HG02885 (cell line): ENCODE results near the gene PSMC3IP.

Source experiments
- ATAC-seq: cut with Tn5 transposase; IDR thresholded peaks from one replicate; pipeline ENCODE4 v1.9.1; 2021; ENCODE audit warnings: mild to moderate bottlenecking; ENCODE audit not compliant: unreplicated experiment, poor library complexity

Gene PSMC3IP

DNA sequence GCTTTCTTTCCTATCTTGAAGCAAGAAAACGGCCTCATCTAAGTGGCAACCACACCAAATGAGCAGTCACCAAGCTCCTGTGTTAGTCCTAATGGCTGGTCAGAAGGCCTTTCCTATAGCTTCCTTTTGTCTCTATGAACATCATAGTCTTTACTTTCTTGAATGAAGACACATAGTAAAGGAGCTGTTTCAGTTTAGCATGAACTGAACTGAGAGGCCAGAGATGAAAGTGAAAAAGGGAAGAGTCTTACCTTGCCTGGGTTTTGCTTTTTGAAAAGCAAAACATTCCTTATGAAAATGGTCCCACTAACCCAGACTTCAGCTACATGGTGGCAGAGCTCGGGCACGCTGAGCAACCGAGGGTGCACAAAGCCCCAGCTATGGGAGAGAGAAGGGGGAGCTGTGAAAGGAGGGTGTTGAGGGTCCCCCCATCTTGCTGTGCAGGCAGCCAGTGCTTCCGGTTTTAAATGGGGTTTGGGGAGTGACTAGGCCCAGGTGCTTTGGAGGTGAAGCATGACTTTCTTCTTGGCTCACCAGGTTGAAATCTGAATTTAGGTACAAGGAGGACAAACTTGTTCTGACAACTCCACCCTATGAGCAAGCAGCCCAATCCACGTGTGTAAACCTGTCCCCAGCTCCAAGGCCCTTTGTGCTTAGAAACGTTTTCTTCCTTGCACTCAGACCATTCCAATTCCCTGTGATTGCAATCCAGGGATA lies 9.1 kb upstream of the PSMC3IP start:
- no peak for ATAC-seq

DNA sequence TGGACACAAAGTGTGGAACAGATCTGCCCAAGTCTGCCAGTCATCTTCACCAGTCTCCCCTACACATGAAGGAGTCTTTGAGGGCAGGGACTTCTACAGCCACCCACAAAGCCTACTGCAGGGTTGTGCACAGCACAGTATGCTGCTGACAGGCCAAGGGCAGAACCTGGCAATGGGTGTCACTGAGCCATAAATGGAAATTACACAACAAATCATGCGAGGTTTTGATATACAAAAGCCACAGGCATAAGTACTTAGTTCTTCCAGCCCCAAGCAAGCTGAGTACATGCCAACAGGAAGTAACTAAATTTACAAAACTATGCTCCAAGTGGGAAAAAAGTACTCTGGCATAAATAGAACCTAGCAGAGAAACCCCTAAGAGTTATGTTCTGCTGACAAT lies 7.8 kb upstream of the PSMC3IP start:
- ATAC-seq, result no peak

DNA sequence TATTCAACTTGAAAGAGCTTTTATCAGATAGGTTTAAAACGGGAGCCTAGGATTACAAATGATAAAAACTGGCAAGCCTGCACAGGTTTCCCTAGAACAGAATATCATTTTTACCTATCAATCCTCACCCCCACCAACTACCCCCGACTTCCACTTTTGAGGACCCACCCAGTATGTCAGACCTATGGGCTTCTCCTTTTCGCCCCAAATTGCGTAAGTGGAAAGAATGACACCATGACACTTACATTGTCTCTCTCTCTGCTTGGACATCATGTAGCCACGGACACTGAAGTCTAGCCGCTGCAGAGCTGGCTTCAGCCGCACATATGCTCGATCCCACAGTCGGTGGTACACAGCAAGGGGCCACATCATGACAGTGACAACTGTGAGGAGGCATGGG lies 7.4 kb upstream of the PSMC3IP start:
- no peak for ATAC-seq

DNA sequence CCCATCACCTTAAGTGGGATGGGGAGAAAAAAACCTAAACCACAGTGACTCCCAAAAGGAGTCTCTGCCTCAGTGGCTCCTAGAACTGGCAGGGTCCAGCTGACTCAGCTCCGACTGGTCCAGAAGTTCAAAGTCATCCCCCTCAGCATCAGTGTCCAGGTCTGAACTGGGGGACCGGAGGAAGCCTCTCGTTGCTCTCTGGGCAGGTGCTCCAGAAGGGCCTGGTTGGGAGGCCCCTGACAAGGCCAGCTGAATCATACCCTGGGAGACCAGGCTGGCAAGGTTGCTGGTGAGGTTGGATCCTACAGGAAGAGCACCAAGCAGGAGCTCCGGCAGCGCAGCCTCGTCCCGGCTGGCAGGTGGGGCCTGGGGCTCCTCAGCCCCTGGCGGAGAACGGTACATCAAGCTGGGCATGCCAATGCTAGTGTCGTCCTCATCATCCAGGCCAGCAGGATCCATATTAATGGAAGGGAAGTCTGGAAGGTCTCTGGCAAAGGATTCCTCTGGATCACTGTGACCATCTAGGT lies 4.3 kb upstream of the PSMC3IP start:
- ATAC-seq, result no peak

DNA sequence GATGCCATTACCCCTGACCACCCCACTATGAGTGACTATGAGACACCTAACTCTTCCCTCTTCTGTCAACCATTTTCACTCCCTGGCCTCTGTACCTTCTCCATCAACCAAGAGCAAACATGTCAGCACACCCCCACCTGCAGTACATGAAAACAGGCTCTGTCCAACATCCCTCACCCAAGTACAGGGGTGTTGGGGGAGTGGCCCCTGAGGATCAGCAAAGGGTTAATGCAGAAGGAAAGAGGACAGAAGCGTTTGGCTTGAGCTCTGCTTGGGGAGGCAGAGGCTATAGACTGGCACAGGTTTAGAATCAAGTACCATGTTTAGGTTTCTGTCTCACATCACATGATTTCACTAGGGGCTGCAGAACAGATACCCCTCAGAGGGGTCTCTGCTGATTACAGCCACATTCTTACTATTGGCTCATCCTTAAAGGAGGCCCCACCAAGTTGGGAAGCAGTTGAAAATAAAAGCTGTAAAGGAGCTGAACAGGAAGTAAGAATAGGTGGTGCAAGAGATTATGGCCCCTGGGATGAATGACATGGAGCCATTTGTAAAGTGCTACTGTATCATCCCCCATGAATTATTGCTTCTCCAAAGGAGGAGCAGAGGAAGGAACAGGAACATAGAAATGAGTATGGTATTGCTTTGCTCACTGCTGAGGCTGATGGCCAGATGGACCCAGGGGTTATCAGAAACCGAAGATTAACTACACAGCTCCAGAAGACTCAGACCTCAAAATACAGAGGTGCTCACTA lies 2.4 kb upstream of the PSMC3IP start:
- ATAC-seq, result no peak

DNA sequence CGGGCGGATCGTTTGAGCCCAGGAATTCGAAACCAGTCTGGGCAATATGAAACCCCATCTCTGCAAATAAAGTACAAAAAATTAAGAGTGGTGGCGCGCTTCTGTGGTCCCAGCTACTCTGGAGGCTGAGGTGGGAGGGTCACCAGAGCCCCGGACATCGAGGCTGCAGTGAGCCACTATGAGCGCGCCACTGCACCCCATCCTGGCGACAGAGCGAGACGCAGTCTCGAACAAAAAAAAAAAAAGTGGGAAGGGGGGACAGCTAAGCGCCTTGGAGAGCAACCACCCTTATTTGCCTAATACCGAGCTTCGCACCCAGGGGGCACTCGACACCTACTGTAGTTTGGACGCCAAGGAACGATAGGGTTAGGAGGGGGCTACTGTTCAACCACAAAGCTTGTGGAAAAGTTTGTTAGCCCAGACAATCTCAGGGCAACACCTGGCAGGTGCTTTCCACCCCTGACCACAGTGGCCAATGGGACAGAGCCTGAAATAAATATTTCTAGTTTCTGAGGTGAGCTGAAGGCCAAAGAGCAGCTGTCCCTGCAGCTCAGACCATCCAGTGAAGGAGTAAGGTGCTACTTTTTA lies 847 bp upstream of the PSMC3IP start:
- ATAC-seq, result peak; percentile 57

DNA sequence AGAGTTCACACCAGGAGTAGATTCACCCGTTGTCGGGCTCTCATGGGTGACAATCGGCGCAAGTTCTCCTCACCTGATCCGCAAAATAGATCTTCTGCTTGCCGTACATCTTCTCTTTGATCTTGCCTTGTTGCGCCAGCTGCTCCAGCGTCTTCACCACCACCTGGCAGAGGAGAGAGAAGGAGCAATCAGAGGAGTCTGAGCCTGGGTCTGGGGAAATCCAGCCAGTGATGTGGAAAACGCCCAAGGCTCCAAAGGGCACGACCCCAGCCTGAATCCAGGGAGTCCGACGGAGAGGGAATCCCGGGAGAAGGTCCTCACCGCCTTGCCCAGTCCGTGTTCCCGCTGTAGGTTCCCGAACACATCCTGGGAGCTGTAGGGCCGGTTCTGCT lies 393 bp downstream of the PSMC3IP start:
- ATAC-seq, result no peak

DNA sequence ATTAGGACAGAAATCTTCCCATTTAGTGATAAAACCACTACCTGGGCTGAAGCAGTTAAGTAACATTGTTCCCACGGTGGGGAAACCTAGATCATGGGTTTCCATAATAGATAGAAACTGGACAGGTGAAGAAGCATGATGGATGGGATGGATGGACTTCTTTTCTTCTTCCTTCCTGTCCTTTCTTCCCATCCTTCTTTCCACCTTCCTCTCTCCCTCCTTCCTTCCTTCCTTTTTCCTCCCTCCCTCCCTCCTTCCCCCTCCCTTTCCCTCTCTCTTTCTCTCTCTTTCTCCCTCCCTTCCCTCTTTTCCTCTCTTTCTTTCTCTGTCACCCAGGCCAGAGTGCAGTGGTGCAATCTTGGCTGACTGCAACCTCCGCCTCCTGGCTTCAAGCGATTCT lies 3.1 kb downstream of the PSMC3IP start:
- no peak for ATAC-seq

DNA sequence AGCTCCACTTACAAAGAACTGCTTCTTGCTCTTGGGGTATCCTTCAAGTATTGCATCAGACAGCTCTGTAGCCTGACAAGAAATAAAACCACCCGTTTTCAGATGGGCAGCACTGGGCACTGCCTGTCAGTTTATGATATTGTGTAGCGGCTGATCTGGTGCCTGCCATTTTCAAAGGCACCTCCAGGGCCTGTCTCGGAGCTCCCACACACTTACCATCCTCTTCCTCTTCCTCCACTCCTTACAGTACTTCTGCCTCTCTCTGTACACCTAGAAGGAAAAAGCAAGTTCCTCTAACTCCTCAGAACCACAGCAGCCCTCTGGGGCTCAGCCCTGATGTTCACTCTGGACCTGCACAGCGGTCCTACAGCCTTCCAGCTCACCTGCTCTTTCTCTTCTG lies 4.4 kb downstream of the PSMC3IP start:
- no peak for ATAC-seq

DNA sequence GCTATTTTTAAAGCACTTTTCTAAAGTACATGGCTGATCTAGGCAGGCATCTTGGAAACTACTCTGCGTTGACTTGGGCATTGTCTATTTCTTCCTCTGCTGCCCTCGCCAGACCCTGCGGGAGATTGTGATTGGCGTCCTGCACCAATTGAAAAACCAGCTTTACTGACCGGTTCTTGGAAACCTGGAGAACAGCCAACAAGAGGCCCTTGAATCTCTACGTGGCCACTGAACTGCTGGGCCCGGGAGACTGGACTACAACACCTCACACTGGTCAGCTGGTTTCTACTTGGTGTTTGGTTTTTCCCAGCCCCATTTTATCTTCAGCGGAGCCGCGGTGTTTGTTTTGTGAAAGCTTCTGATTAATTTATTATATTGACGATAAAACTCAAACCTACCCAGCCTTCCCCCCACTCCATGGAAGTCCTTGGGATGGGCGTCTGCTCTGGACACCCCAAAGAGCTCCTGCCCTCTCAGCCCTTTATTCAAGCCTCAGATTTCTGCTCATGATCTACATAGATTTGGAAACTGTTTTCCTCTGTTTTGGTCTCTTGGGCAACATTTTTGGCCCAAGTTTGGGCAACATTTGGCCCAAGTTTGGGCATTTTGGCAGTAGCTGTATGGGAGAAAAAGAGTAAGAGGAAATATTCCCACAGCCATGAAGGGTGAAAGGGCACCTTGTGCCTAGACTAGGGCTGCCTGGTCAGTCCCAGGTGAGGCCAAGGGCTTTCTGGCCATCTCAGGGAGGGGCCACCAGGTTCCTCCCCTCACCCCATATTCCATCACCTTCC lies 5.9 kb downstream of the PSMC3IP start:
- ATAC-seq, result no peak

DNA sequence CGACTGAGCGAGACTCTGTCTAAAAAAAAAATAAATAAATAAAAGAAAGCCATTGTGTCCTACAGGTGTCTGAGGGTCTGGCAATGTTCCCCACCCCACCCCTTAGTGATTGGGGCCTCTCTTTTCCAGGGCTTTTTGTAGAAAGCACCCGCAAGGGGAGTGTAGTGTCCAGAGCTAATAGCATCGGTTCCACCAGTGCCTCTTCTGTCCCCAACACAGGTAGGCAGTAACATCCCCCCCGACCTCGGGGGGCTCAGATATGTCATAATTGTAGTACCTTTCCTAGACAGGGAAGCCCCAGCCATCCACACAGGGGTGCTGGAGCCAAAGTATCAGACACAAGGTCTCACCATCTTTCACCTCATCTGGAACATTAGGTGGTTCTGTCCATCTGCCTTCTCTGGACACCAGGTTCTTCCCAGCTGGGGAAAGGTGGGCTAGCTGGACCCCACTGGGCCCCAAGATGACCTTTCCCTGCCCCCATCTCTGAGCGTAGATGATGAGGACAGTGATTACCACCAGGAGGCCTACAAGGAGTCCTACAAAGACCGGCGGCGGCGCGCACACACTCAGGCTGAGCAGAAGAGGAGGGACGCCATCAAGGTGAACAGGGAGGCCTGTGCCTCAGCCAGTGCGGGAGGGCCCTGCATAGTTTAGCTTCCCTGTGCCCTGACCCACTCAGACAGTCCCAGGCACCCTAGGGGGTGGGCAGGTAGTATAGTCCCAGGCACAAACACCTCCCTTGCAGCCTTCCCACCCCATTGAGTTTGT lies 9.0 kb downstream of the PSMC3IP start:
- no peak for ATAC-seq

DNA sequence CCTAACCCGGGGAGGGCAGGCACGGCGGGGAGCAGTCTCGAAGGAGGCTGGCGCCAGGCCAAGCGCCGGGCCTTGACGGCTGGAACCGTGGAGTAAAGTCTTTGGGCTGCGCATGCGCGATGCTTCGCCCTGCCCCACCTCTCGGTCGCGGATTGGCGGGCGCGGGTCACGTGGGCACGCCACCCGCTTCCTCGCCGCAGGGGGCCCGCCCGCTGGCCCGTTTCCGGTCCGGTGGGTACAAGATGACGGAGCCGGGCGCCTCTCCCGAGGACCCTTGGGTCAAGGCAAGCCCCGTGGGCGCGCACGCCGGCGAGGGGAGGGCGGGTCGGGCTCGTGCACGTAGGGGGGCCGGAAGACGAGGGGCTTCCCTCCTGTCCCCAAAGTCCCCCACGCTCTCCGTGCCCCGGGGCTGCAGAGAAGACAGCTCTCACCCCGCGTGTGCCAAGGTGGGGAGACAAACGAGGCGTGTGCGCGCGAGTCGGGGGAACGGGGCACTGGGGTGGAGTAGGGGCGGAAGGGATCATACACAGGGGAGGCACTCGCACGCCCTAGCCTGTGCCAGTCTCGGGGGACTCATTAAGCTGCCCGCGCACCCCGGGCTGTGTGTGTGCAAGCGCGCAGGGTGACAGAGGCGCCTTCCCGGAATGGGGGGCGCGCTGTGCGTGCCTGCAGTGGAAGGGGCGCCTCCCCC lies 10.5 kb downstream of the PSMC3IP start, which contains the start of gene MLX:
Gene MLX (plus strand): TSS at position 218 of the 691 bp plus-strand sequence. CDS start 25 bp downstream, at position 243.
- peak; percentile 72 for ATAC-seq

DNA sequence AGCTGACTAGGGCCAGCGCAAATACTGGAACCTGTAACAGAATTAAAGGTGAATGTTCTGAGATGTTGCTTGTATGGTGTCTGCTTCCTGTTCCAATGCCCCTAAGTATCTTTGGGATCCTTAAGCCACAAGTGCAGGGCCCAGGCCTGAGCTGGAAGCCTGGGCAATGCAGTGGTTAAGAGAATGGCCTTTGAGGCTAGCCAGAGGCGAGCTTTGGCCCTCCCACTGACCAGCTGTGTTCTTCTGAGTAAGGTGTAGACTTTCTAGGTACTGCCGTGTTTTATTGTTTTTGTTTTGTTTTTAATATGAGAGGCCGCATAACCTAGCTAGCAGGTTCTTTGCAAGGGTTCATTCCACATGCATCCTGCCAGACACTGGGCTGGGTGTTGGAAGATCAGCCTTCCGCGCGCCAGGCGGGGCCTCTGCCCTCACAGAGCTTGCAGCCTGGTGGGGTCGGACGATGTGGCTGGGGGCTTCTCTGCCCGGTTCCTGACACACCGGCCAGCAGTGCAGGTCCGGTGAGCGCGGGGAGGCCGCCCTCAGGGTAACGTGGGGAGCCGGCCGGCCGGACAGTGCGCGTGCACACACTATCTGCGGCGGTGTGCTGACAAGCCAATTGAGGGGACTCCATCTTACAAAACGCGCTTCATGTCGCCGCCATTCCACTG lies 11.2 kb downstream of the PSMC3IP start:
- no peak for ATAC-seq

DNA sequence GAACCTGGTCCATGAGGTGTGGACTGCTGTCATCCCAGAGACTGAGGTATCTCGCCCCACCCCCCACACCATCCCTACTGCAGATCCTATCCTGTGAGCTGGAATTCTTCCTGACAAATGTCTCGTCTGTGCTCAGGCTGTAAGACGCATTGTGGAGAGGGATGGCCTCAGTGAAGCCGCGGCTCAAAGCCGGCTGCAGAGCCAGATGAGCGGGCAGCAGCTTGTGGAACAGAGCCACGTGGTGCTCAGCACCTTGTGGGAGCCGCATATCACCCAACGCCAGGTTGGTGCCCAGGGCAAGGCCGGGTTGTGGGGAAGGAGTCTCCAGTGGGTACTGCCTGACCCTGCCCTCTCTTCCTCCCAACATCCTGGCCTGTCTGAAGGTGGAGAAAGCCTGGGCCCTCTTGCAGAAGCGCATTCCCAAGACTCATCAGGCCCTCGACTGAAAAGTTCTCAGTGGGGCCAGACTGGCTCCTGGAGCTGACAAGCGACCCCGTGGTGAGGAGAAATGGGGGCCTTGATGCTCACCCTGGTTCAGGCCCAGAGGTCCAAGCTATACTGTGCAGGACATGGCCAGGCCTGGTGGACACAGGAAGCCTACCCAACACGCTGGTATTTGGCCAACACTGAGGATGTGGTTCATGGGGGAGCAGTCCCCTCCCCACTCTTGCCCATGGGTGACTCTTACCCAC lies 11.9 kb downstream of the PSMC3IP start:
- no peak for ATAC-seq

DNA sequence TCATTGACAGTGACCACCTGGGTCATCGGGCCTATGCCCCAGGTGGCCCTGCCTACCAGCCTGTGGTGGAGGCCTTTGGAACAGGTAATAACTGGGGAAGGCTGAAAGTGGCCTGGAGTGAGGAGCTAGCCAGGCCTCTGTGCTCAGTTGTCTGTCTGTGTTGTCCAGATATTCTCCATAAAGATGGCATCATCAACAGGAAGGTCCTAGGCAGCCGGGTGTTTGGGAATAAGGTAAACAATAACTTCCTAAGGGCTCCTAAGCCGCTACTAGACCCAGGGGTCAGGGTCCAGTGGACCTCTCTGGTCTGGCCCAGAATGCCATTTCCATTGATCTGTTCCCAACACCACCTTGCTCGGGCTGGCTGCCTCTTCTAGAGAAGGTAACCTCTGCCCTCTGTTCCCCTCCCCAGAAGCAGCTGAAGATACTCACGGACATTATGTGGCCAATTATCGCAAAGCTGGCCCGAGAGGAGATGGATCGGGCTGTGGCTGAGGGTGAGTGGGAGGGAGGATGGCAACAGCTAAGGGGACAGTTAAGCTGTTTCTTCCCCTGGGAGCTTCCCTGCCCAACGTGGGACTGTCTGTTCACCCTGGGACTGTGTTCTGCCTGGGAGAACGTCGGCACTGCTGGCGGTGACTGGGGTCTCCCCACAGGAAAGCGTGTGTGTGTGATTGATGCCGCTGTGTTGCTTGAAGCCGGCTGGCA lies 12.6 kb downstream of the PSMC3IP start:
- ATAC-seq, result no peak

DNA sequence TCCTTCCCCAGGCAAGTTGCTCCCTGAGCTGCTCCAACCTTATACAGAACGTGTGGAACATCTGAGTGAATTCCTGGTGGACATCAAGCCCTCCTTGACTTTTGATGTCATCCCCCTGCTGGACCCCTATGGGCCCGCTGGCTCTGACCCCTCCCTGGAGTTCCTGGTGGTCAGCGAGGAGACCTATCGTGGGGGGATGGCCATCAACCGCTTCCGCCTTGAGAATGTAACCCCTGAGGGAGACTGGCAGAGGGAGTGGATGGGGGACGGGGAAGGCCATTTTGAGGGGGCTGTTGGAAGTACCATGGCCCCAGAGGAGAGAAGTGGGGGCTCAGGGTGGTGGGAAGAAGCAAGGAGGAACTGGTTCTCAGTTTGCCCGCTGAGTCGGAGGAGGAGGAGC lies 13.6 kb downstream of the PSMC3IP start:
- ATAC-seq, result no peak

DNA sequence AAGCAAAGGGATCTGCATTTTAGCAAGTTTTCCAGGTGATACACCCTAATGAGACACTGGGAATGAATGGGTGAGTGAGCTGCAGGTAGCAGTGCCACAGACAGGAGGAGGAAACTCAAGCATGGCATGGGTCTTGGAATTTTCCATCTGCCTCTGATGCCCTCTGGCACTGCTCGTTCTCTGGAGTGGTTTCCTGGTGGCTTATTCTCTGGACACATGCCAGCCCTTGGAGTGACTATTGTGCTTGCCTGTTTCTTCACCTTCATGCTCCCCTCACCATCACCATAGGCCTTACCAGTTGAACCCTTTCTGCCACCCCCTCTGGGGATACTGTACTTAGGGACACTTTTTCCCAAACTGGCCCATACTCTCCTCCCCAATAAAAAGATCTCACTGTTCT lies 14.0 kb downstream of the PSMC3IP start:
- no peak for ATAC-seq

DNA sequence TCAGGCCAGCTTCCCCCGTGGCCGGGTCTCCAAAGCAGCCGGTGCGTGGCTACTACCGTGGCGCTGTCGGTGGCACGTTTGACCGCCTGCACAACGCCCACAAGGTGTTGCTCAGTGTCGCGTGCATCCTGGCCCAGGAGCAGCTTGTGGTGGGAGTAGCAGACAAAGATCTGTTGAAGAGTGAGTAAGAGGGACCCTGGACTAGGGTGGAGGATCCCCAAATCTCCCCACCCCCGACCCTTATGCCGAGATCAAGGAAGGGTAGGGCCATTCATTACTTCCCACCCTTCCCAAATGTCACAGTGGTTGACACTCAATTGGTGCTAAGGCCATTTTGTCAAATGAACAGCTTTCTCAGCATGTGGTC lies 14.4 kb downstream of the PSMC3IP start:
- ATAC-seq, result no peak
